Measurements from ENCODE around the gene SNTG2.

SNTG2 gene

DNA sequence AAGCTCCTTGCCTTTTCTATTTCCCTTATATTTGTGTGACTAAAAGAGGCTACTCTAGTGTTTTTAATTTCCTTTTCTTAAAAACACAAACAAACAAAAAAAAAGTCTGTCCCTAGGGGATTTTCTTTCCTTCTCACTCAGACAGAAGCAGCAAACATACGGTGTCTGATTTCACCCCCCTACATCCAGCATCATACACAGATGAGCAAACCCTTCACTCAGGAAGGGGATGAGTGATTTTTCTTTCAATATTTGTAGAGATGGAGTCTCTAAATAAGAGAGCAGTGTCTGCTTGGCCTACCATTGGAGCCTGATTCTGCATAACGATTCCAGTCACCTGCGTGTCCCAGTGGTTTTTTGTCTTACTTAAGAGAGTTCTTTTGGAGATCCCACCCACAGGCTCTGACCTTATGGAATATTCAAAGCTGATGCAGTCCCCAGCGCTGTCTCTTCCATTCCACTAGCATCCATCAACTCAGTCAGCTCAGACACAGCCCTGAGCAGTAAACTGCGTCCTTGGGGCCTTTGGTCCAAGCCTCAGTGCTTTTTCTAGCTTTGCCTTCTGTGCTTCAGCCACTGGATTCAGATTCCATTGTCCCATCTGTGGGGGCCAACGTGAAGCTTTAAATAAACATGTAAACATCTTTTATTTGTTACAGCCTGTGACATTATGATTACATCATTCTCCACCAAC, 410.1 kb downstream of the SNTG2 start:
- no peak for DNase-seq (ENCODE audit: low read depth)
- no peak for TF ChIP-seq CTCF (IDR thresholded peaks at IDR 0.05; ENCODE audit: control insufficient read depth, extremely low read depth, insufficient read depth)
- H3K4me3 ChIP-seq (ENCODE audit: low read depth, low read length) = no peak overlapping the region

DNA sequence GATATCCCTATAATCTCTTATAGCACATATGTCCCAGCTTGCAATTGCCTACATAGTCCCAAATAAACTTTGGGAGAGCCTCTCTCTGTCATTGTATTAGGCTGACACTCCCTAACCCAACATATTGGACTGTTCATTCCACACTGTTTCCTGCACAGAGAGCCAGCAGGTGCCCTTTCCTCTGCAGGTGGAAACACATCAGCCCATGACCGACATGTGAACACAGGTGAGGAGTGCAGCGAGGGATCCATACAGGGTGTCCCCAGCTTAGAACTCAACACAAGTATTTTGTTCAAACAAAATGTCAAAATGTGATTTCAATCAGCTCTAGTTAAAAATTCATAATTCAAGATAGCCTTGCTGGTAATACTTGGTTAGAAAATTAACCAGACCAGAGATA, 412.7 kb downstream of the SNTG2 start:
- no peak for DNase-seq (ENCODE audit: low read depth)
- TF ChIP-seq CTCF (IDR thresholded peaks at IDR 0.05; ENCODE audit: control insufficient read depth, extremely low read depth, insufficient read depth) = no peak
- no peak overlapping the region for H3K4me3 ChIP-seq (ENCODE audit: low read depth, low read length)

DNA sequence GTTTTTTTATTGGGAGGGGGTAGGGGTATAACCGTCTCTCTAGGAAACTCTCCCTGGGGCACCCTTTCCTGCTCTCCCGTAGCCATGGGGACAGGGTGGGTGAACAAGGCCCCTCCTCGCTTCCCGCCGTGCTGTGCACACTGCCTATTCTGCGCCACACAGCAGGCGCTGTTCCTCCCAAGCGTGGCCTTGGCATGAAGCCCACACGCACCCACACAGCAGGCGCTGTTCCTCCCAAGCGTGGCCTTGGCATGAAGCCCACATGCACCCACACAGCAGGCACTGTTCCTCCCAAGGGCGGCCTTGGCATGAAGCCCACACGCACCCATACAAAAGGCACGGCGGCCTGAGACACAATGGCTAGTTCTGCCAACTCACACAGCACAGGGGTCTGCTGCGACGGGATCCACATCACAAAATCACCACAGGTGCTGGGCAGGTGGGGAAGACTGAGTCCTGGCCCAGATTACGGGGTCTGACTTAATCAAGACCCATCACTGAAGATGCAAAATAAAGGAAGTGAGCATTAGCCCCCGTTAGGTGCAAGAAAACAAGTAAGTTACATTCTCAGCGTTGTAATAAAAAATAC, 416.0 kb downstream of the SNTG2 start:
- H3K4me3 ChIP-seq (ENCODE audit: low read depth, low read length) = no peak overlapping the region
- no peak for TF ChIP-seq CTCF (IDR thresholded peaks at IDR 0.05; ENCODE audit: control insufficient read depth, extremely low read depth, insufficient read depth)
- no peak for DNase-seq (ENCODE audit: low read depth)

DNA sequence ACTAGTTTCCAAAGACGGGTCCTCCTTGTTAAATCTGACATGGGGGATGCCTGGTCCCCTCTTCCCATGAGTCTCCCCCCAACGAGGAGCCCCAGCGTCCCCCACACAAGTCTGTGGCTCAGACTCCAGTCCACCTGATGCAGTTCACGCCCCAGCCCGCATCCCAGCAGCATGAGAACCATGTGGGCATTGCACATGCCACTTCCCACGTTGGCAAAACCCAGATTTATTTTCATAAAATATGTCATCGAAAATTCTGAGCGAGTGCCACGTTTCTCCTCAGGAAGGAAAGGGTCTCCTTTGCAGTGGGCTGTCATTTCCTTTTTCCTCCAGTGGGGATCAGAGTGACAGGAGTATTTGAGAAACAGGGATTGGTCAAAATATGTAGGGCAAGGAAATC, 417.0 kb downstream of the SNTG2 start:
- no peak for DNase-seq (ENCODE audit: low read depth)
- TF ChIP-seq CTCF (IDR thresholded peaks at IDR 0.05; ENCODE audit: control insufficient read depth, extremely low read depth, insufficient read depth) = no peak
- H3K4me3 ChIP-seq (ENCODE audit: low read depth, low read length) = no peak overlapping the region

- TF ChIP-seq CTCF (IDR thresholded peaks at IDR 0.05; ENCODE audit: control insufficient read depth, extremely low read depth, insufficient read depth) = no peak
- no peak overlapping the region for H3K4me3 ChIP-seq (ENCODE audit: low read depth, low read length)
- no peak for DNase-seq (ENCODE audit: low read depth)
Measured at GRCh38 chr2:1369905-1370304, 419.3 kb downstream of the SNTG2 start.

DNA sequence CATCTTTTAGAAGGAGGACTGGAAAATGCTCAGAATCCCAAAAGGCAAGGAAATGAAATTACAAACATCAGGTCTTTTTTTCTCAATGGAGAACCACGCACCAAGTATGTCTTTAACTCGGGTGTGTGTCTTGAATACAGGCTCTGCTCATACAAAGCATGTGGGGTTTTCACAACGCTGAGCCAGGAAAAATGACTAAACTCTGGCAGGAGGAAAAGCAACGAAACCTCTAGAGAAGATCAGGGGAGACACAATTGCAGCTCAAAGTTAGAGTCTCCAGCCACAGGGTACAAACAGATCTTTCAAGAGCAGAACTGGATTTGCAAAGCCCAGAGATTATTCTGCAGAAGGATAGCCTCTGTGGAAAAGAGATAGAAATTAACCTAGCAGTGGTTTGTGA, 419.8 kb downstream of the SNTG2 start:
- TF ChIP-seq CTCF (IDR thresholded peaks at IDR 0.05; ENCODE audit: control insufficient read depth, extremely low read depth, insufficient read depth) = no peak
- no peak overlapping the region; the same call in 1 of the 2 replicates for H3K4me3 ChIP-seq (ENCODE audit: low read depth, low read length)
- DNase-seq (ENCODE audit: low read depth) = no peak

GRCh38 chr2:1371082-1371481, 420.4 kb downstream of the SNTG2 start:
- H3K4me3 ChIP-seq (ENCODE audit: low read depth, low read length) = peak overlapping the region; percentile 28
- no peak for TF ChIP-seq CTCF (IDR thresholded peaks at IDR 0.05; ENCODE audit: control insufficient read depth, extremely low read depth, insufficient read depth)

More at GRCh38 chr2:1371082-1371481, 420.4 kb downstream of the SNTG2 start:
- DNase-seq (ENCODE audit: low read depth) = peak; percentile 18

All from LNCaP clone FGC (cell line).